SH-SY5Y (cell line): ENCODE results near the gene RPL36.

Experiments
- GATA2 ChIP-seq: IDR thresholded peaks from 2 replicates; pipeline ENCODE4 v1.6.1; 2011; ENCODE audit warnings: mild to moderate bottlenecking, low read depth, low read length
- GATA3 ChIP-seq: IDR thresholded peaks from 2 replicates; pipeline ENCODE4 v1.6.1; 2011; ENCODE audit warnings: low read depth, mild to moderate bottlenecking, low read length, moderate library complexity

GRCh38 chr19:5691822-5692722, 2.0 kb downstream of the RPL36 start:
- TF ChIP-seq GATA2 (no peak), GATA3 (no peak)
